NCI-H2196 treated with DMSO at 0.1 percent for 48 hours (cell line): Measurements from ENCODE around the gene CFAP92.
A peak's percentile ranks its signal among the peaks of the same experiment; 100 is the strongest.
"Not testable (repeated sequence)": the region's sequence is repeated elsewhere in the genome, so short reads cannot be mapped to it uniquely, and the experiment has no call there.

Source experiments
- DNase-seq: peaks from one replicate; lab custom pipeline; 2025; ENCODE audit not compliant: unreplicated experiment; lab: John Stamatoyannopoulos, UW

CFAP92 gene

DNA sequence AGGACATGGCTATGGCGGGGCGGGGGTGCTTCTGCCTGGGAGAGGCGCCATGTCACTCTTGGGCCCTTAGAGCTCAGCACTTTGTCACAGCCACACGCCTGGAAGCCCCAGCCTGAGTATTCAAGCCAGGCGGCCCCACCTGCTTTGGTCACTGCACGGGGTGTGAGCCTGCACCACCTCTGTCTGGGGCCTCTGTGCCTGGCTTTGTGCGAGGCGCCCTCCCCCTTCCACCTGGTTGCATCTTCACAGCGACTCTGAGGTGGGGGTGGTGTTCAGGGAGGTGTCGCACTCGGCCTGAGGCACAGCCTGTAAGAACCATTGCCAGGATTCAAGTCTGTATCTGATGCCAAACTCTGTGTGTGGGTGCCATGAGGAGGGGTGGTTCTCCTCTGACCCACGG is 90.4 kb downstream of the CFAP92 start:
- DNase-seq = no peak

GRCh38 chr3:128902426-128902825 is 91.5 kb downstream of the CFAP92 start:
- DNase-seq = no peak

DNA sequence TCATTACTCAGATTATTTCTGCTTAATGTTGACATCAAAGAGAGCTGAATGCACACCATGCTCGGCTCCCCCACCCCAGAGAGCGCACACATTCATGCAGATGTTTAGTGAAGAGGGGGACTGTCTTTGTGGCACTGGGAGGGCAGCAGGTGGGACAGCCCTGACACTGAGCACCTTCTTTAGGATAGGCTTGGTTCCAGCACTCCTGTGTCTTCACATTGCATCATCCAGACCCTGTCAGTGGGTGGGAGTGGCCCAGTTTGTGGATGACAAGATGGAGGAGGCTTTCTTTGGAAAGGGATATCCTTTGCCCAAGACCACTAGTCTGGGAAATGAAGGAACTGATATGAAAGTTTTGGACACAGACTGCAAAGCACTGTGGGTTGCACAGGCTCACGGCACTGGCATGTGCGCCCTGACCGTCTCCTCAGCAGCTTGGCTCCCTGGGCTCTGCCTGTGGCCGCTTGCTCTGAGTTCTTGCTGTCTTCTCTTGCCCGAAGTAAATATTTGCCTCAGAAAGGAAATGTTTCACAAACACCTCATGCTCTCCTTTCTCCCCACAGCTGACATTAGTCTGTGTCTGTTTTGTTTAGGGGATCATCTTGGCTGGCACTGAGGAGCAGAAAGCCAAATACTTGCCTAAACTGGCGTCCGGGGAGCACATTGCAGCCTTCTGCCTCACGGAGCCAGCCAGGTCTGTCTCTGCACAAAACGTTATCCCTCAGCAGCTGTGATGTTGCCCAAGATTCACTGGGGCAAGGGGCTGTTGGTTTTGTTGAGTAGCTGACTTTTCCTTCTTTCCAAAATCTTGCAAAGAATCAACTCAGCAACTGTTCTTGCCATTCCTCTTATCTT is 97.8 kb downstream of the CFAP92 start:
- DNase-seq = no peak

- DNase-seq = no peak
Observed at GRCh38 chr3:128889139-128889894, 104.6 kb downstream of the CFAP92 start.

- no peak for DNase-seq
Observed at GRCh38 chr3:128884992-128885391, 108.9 kb downstream of the CFAP92 start.

DNA sequence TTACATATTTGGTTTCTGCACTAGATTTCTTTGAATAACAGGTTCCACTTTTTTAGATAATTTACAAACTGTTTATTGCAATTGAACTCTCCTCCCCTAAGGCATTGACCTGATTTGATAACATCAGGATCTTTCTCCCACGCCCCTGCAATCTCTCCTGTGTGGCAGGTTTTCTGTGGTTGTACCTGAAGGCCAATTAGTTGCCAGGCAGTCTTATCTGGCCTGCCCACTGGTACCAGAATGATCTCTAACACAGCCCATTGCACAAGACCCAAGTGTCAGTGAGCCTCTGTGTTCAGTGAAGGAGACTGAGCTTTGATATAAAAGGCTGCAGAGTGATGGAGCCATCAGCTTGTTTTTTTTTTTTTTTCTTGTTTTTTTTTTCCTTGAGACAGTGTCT is 111.2 kb downstream of the CFAP92 start:
- DNase-seq = no peak

DNA sequence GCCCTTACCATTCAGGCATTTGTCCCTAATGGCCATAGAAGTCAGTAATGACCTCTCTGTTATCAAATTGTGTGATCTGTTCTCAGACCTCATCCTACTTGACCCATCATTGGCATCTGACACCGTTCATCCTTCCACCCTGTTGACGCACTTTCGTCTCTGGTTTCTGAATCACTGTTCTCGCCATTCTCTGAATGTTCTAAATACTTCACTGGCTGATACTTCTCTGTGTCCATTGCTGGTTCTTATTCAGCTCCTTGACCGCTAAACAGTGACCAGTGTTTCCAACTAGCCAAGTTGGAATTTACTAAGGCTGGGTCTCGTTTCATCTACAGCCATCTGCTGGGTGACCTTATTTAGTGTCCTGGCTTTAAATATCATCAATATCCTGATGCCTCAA is 112.3 kb downstream of the CFAP92 start:
- DNase-seq = no peak

- not testable (repeated sequence) for DNase-seq
Observed at GRCh38 chr3:128880455-128880854, 113.4 kb downstream of the CFAP92 start.

GRCh38 chr3:128879991-128880390 is 113.9 kb downstream of the CFAP92 start:
- DNase-seq = no peak

GRCh38 chr3:128879125-128879969 is 114.5 kb downstream of the CFAP92 start, which contains the start of gene ACAD9:
Gene ACAD9 (plus strand): TSS chr3:128879620. CDS start chr3:128879692, 72 bp downstream.
- DNase-seq = peak; percentile 97

DNA sequence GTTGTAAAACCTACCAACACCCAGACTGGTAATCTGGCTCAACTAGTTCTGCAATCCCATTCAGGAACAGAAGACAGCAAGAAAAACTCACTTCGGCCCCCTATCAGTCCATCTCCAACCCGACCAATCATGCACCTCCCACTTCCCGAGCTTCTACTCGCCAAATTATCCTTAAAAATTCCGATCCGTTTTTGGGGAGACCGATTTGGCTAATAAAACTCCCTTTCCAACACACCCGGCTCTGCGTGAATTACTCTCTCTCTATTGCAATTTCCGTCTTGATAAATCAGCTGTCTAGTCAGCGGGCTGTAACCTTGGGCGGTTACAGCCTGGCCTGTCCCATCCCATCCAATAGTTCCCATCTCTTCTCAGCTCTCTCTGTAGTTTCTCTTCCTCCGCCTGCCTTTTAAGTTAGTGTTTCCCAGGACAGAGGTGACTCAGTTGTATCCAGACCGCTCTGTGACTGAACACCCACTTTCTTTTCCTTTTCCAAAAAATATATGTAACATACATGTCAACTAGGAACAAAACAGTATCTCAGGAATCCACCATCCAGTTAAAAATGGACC is 115.2 kb downstream of the CFAP92 start:
- DNase-seq = peak; percentile 15

DNA sequence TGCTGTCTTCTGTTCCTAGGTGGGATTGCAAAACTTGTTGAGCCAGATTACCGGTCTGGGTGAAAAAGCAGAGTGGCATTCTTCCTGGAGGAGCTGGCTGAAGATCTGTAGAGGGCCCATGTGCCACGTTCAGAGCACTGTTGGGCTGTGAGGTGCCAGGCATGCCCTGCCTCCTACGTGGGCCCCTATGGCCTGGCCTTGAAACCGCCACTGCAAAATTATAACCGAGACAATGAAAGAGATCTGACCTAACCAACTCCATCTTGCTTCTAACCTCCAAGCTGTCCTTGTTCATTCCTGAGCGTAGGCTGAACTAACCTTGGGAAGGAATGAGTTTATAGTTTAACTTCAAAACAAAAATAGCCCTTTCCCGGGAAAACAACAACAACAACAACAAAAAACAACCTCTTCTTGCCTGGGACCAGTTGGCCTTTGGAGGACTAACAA is 115.8 kb downstream of the CFAP92 start:
- DNase-seq = no peak

GRCh38 chr3:128875556-128876120 is 118.2 kb downstream of the CFAP92 start:
- DNase-seq = no peak

DNA sequence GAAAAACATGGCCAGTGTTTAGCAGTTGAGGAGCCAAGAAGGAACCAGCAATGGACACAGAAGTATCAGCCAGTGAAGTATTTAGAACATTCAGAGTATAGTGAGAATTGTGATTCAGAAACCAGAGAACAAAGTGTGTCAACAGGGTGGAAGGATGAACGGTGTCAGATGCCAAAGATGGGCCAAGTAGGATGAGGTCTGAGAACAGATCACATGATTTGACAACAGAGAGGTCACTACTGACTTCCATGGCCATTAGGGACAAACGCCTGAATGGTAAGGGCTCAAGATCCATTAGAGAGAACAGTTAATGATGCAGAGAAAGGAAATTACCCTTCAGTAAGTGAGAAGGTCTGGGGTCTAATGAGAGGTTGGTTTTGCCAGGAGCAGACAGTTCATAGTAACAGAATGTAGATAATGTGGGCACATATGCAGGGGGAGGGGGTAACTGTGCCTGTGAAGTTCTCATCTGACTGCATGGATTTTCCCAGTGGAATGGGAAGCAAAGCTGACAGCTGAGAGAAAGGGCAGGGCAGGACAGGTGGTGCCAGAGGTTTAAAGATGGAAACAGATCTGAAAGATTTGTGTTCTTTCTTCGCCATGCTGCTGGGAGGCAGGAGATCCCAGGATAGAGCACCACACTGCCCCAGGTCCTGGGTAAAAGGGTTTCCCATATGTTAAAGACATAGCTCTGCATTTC is 119.2 kb downstream of the CFAP92 start:
- DNase-seq = no peak

- no peak for DNase-seq
Observed at GRCh38 chr3:128873244-128874022, 120.4 kb downstream of the CFAP92 start.

GRCh38 chr3:128872744-128873143 is 121.1 kb downstream of the CFAP92 start:
- DNase-seq = no peak

- DNase-seq = no peak
Observed at GRCh38 chr3:128872282-128872681, 121.6 kb downstream of the CFAP92 start.

GRCh38 chr3:128870347-128870746 is 123.5 kb downstream of the CFAP92 start:
- DNase-seq = no peak
